ENCODE results near the gene AUTS2.

- TF ChIP-seq CTCF (IDR thresholded peaks at IDR 0.05; ENCODE audit: insufficient read depth, low read length, poor library complexity, severe bottlenecking): no peak
- no peak for TF ChIP-seq EZH2phosphoT487 (conservative IDR thresholded peaks at IDR 0.05; ENCODE audit: low read length)
These were observed 1002.7 kb downstream of the AUTS2 start for GRCh38 chr7:70600993-70601392.

Measured in SU-DHL-6 (cell line).